H9 (cell line): ENCODE measurements around the gene ARAF. TPM values are rescaled to one million over a fixed set of nuclear protein-coding genes. Genes with fewer than 3 reads are reported as not detected.

ENCODE experiments used
- DNase-seq: peaks from one replicate; pipeline ENCODE4 v3.0.0-alpha.2; 2017
- H2AFZ ChIP-seq: one replicate; pipeline ENCODE4 v1.6.1; 2013; ENCODE audit warnings: mild to moderate bottlenecking, low read length, control low read depth, moderate library complexity
- H2AK5ac ChIP-seq: 2 replicates; pipeline ENCODE4 v1.6.1; 2013; ENCODE audit warnings: low read length, control low read depth, mixed read lengths; ENCODE audit not compliant: insufficient read length
- H2BK120ac ChIP-seq: one replicate; pipeline ENCODE4 v1.6.1; 2013; ENCODE audit warnings: low read depth, mild to moderate bottlenecking, low read length, control low read depth, inconsistent platforms; ENCODE audit not compliant: poor library complexity, severe bottlenecking
- H2BK12ac ChIP-seq: 2 replicates; pipeline ENCODE4 v1.6.1; 2013; ENCODE audit warnings: low read length, control low read depth, mixed read lengths, low read depth; ENCODE audit not compliant: insufficient read length
- H2BK15ac ChIP-seq: 2 replicates; pipeline ENCODE4 v1.6.1; 2013; ENCODE audit warnings: low read depth, low read length, control low read depth
- H2BK20ac ChIP-seq: one replicate; pipeline ENCODE4 v1.6.1; 2013; ENCODE audit warnings: low read depth, mild to moderate bottlenecking, low read length, control low read depth, inconsistent platforms; ENCODE audit not compliant: poor library complexity, severe bottlenecking
- H2BK5ac ChIP-seq: 2 replicates; pipeline ENCODE4 v1.6.1; 2013; ENCODE audit warnings: low read length, control low read depth, mixed read lengths; ENCODE audit not compliant: insufficient read length
- H3K14ac ChIP-seq: 2 replicates; pipeline ENCODE4 v1.6.1; 2013; ENCODE audit warnings: low read length, control low read depth; ENCODE audit not compliant: insufficient read depth
- H3K18ac ChIP-seq: 2 replicates; pipeline ENCODE4 v1.6.1; 2013; ENCODE audit warnings: low read depth, mild to moderate bottlenecking, mixed read lengths, low read length, control low read depth; ENCODE audit not compliant: insufficient read length
- H3K23ac ChIP-seq: 2 replicates; pipeline ENCODE4 v1.6.1; 2013; ENCODE audit warnings: low read length, control low read depth, mixed read lengths, low read depth; ENCODE audit not compliant: insufficient read length
- H3K23me2 ChIP-seq: 2 replicates; pipeline ENCODE4 v1.6.1; 2013; ENCODE audit warnings: low read depth, mild to moderate bottlenecking, mixed read lengths, low read length, control low read depth; ENCODE audit not compliant: insufficient read length, poor library complexity, severe bottlenecking
- H3K27ac ChIP-seq: 2 replicates; pipeline ENCODE4 v1.5.1; 2013; ENCODE audit warnings: low read length, control low read depth, mixed read lengths, low read depth; ENCODE audit not compliant: insufficient read length
- H3K27me3 ChIP-seq: 2 replicates; pipeline ENCODE4 v1.6.1; 2013; ENCODE audit warnings: low read length, control low read depth, inconsistent platforms; ENCODE audit not compliant: insufficient read depth
- H3K4ac ChIP-seq: 2 replicates; pipeline ENCODE4 v1.6.1; 2013; ENCODE audit warnings: low read depth, mild to moderate bottlenecking, control low read depth, inconsistent platforms, low read length, moderate library complexity
- H3K4me1 ChIP-seq: 2 replicates; pipeline ENCODE4 v1.6.1; 2013; ENCODE audit warnings: low read length, control low read depth, inconsistent platforms; ENCODE audit not compliant: insufficient read depth
- H3K4me2 ChIP-seq: 2 replicates; pipeline ENCODE4 v1.6.1; 2013; ENCODE audit warnings: low read length, control low read depth, mixed read lengths; ENCODE audit not compliant: insufficient read length, insufficient read depth
- H3K56ac ChIP-seq: 2 replicates; pipeline ENCODE4 v1.6.1; 2013; ENCODE audit warnings: low read depth, mild to moderate bottlenecking, mixed read lengths, low read length, control low read depth; ENCODE audit not compliant: insufficient read length
- H3K79me1 ChIP-seq: 2 replicates; pipeline ENCODE4 v1.6.1; 2013; ENCODE audit warnings: low read depth, mild to moderate bottlenecking, moderate library complexity, low read length, control low read depth, inconsistent platforms; ENCODE audit not compliant: insufficient read depth, poor library complexity, severe bottlenecking
- H3K79me2 ChIP-seq: 2 replicates; pipeline ENCODE4 v1.6.1; 2013; ENCODE audit warnings: low read length, control low read depth, inconsistent platforms; ENCODE audit not compliant: insufficient read depth
- H3K9ac ChIP-seq: 2 replicates; pipeline ENCODE4 v1.6.1; 2013; ENCODE audit warnings: low read length, control low read depth, mixed read lengths; ENCODE audit not compliant: insufficient read length; ENCODE audit errors: extremely low read depth
- H3K9me3 ChIP-seq: one replicate; pipeline ENCODE4 v1.6.1; 2013; ENCODE audit warnings: low read depth, low read length, inconsistent platforms; ENCODE audit not compliant: control insufficient read depth
- H3T11ph ChIP-seq: one replicate; pipeline ENCODE4 v1.6.1; 2013; ENCODE audit warnings: mild to moderate bottlenecking, low read length, control low read depth, inconsistent platforms
- H4K20me1 ChIP-seq: one replicate; pipeline ENCODE4 v1.6.1; 2013; ENCODE audit not compliant: control insufficient read depth, insufficient read length, insufficient read depth
- H4K5ac ChIP-seq: 2 replicates; pipeline ENCODE4 v1.6.1; 2013; ENCODE audit warnings: low read depth, mild to moderate bottlenecking, mixed read lengths, low read length, control low read depth; ENCODE audit not compliant: insufficient read length
- H4K8ac ChIP-seq: replicated peaks from 2 replicates; pipeline ENCODE4 v1.6.1; 2013; ENCODE audit warnings: low read length, control low read depth, mixed read lengths, low read depth; ENCODE audit not compliant: insufficient read length
- H4K91ac ChIP-seq: 2 replicates; pipeline ENCODE4 v1.6.1; 2013; ENCODE audit warnings: low read depth, mild to moderate bottlenecking, moderate library complexity, mixed read lengths, low read length, control low read depth; ENCODE audit not compliant: insufficient read length
- H3K27ac Mint-ChIP-seq, 3 experiments: 2 replicates in 2 of 3; 3 replicates in 1 of 3; pipeline ENCODE4 v1.8.0; 2020 to 2021; ENCODE audit warnings: mixed read lengths in 3 of 3, mild to moderate bottlenecking in 1 of 3, moderate library complexity in 1 of 3
- H3K27me3 Mint-ChIP-seq: 2 replicates; pipeline ENCODE4 v1.8.0; 2021; ENCODE audit warnings: low read depth, mild to moderate bottlenecking, moderate library complexity, mixed read lengths
- H3K36me3 Mint-ChIP-seq, 3 experiments: 2 replicates in 2 of 3; 3 replicates in 1 of 3; pipeline ENCODE4 v1.8.0; 2020 to 2021; ENCODE audit warnings: low read depth in 3 of 3, mixed read lengths in 3 of 3; ENCODE audit not compliant: insufficient read depth in 1 of 3
- H3K4me1 Mint-ChIP-seq, 2 experiments: 2 replicates each; pipeline ENCODE4 v1.8.0; 2020; ENCODE audit warnings: mixed read lengths in 2 of 2
- H3K4me3 Mint-ChIP-seq, 2 experiments: 2 replicates in 1 of 2; 3 replicates in 1 of 2; pipeline ENCODE4 v1.8.0; 2020 to 2021; ENCODE audit warnings: mild to moderate bottlenecking in 2 of 2, mixed read lengths in 2 of 2, moderate library complexity in 1 of 2
- H3K9me3 Mint-ChIP-seq, 2 experiments: 2 replicates in 1 of 2; 3 replicates in 1 of 2; pipeline ENCODE4 v1.8.0; 2020; ENCODE audit warnings: mild to moderate bottlenecking in 2 of 2, mixed read lengths in 2 of 2, moderate library complexity in 1 of 2
- WGBS: extraction: QIAGEN DNeasy Blood & Tissue Kit; methylation state at CpG from one replicate; pipeline ENCODE4 v1.1.7; 2013; ENCODE audit warnings: missing lambda C conversion rate, low lambda C conversion rate, mixed read lengths; ENCODE audit not compliant: insufficient read length; ENCODE audit errors: extremely low coverage; 5-methylcytosine and 5-hydroxymethylcytosine counted together
- total RNA-seq: library from RNA; stranded (reverse); gene quantifications from 2 replicates; pipeline ENCODE4 v1.2.1, GENCODE V29; 2021
- TF ChIP-seq, protein P1 (sequence below): fragments of 200-600 bp; sonication (generic); conservative IDR thresholded peaks from 3 replicates; pipeline ENCODE4 v1.8.0; 2021; ENCODE audit warnings: antibody characterized with exemption, mild to moderate bottlenecking

The ARAF gene
- total RNA-seq, 1 experiment from 2014 or later: 48.1 TPM

DNA sequence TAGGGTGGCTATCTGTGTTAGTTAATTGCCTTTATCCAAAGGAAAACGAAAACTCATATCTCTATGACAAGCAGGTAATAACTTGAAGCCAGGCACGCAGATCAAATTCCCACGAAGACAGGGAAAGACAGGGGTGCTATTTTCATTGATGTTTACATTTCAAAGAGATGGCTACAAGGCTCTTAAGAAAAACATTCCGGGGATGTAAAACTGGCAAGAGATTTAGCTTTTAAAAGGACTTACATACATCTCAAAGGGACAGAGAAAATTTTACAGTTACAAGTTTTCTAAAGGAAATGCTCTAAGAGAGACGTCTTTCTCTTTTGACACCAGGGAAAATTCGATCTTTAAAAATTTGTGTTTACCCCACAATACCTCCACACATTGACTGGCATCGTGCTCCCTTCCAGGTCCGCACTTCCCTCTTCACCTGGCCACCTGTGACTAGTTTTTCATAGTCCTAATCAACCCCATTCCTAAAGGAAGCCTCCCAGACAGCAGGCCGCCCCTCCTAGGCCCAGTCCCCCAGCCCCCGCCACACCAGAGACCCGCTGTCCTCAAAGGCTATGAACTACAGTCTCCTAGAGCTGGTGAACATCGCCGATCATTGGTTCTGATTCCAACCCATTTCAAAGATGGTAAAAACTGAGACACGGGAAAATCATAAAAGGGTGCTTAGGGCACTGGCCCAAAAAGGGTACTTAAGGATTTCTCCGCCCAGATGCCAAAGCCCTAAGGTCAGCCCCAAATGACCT is 649 bp upstream of the ARAF start:
- no peak for DNase-seq
- WGBS: no CpG with 5 or more reads among the region's 15 CpGs
- no peak overlapping the region for H3K27ac ChIP-seq

More for the DNA sequence above, 649 bp upstream of the ARAF start:
- H4K20me1 ChIP-seq: no peaks in the 10 kb centered on the region
- H3K23me2 ChIP-seq: no peaks in the 10 kb centered on the region
- no peak overlapping the region for H3K18ac ChIP-seq
- no peak overlapping the region for H2BK15ac ChIP-seq
- H3K9ac ChIP-seq: no peak overlapping the region
- TF ChIP-seq, protein P1, sequence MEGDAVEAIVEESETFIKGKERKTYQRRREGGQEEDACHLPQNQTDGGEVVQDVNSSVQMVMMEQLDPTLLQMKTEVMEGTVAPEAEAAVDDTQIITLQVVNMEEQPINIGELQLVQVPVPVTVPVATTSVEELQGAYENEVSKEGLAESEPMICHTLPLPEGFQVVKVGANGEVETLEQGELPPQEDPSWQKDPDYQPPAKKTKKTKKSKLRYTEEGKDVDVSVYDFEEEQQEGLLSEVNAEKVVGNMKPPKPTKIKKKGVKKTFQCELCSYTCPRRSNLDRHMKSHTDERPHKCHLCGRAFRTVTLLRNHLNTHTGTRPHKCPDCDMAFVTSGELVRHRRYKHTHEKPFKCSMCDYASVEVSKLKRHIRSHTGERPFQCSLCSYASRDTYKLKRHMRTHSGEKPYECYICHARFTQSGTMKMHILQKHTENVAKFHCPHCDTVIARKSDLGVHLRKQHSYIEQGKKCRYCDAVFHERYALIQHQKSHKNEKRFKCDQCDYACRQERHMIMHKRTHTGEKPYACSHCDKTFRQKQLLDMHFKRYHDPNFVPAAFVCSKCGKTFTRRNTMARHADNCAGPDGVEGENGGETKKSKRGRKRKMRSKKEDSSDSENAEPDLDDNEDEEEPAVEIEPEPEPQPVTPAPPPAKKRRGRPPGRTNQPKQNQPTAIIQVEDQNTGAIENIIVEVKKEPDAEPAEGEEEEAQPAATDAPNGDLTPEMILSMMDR: no peak
- peak overlapping the region; percentile 34 for H3K4me2 ChIP-seq
- Mint-ChIP-seq H3K27ac (peak overlapping the region; percentile 76 to 98 (median 95); a peak in 6 of 7 replicates), H3K36me3 (peaks cover 20 to 29% (median 28%) of the 10 kb centered on the region in 3 experiments), H3K4me3 (peak overlapping the region; percentile 86 to 89), H3K27me3 (no peaks in the 10 kb centered on the region), H3K9me3 (peaks cover 60 to 84% of the 10 kb centered on the region in 2 experiments), H3K4me1 (peaks cover 15 to 29% of the 10 kb centered on the region in 2 experiments)
- no peak overlapping the region for H3K4ac ChIP-seq
- H2BK5ac ChIP-seq: no peak overlapping the region
- H4K5ac ChIP-seq: no peak overlapping the region
- no peaks in the 10 kb centered on the region for H3K27me3 ChIP-seq
- H3K56ac ChIP-seq: no peak overlapping the region
- no peak overlapping the region for H3K23ac ChIP-seq
- no peak overlapping the region for H3K14ac ChIP-seq
- H4K91ac ChIP-seq: no peak overlapping the region
- no peak overlapping the region for H2BK120ac ChIP-seq
- no peak overlapping the region for H3T11ph ChIP-seq
- no peak overlapping the region for H2BK12ac ChIP-seq
- H4K8ac ChIP-seq: no peak overlapping the region
- no peak overlapping the region for H2BK20ac ChIP-seq
- H2AK5ac ChIP-seq: no peak overlapping the region
- H3K4me1 ChIP-seq: no peaks in the 10 kb centered on the region
- no peaks in the 10 kb centered on the region for H3K9me3 ChIP-seq
- no peaks in the 10 kb centered on the region for H3K79me2 ChIP-seq
- no peaks in the 10 kb centered on the region for H3K79me1 ChIP-seq
- no peak overlapping the region for H2AFZ ChIP-seq
